Upper lobe of right lung (tissue), 1 donor: ENCODE results near the gene B4GALT7. TPM values are rescaled to one million over a fixed set of nuclear protein-coding genes. Genes with fewer than 3 reads are reported as not detected.

Experiments
- ATAC-seq: fragments of 200-7000 bp; cut with Tn5 transposase; one replicate; pipeline ENCODE4 v1.9.1; 2020; ENCODE audit warnings: mild to moderate bottlenecking, moderate library complexity
- DNase-seq: peaks from one replicate; pipeline ENCODE4 v3.0.0-alpha.2; 2020
- H3K27ac ChIP-seq: fragments of 200-600 bp; one replicate; pipeline ENCODE4 v1.8.0; 2022
- H3K27me3 ChIP-seq: fragments of 200-600 bp; one replicate; pipeline ENCODE4 v1.8.0; 2022; ENCODE audit warnings: mild to moderate bottlenecking
- H3K36me3 ChIP-seq: fragments of 200-600 bp; one replicate; pipeline ENCODE4 v1.8.0; 2022
- H3K4me1 ChIP-seq: fragments of 200-600 bp; one replicate; pipeline ENCODE4 v1.8.0; 2022
- H3K4me3 ChIP-seq: fragments of 200-600 bp; one replicate; pipeline ENCODE4 v1.8.0; 2022; ENCODE audit warnings: mild to moderate bottlenecking
- H3K9me3 ChIP-seq: fragments of 200-600 bp; one replicate; pipeline ENCODE4 v1.8.0; 2022
- CTCF ChIP-seq: fragments of 200-600 bp; IDR thresholded peaks from one replicate; pipeline ENCODE4 v1.8.0; 2022; ENCODE audit warnings: antibody characterized with exemption
- intact Hi-C: fragments of 100-400 bp; cut with DNase I; formaldehyde crosslinking; loops from one replicate; pipeline ENCODE4 v1.11.0; 2022
- total RNA-seq: library from RNA; stranded (reverse); fragmentation: NEBNext Ultra II Directional; extraction: Animal tissue kit (Norgen Biotek cat#: 25700); gene quantifications from one replicate; pipeline ENCODE4 v1.2.1, GENCODE V29; 2021
- donor health status: DM: no; HTN: yes; CAD: no; lungs with severe emphysema.

The B4GALT7 gene
- total RNA-seq, 1 donor from 2014 or later, result 23.2 TPM

GRCh38 chr5:177607115-177607451 lies 7.2 kb downstream of the B4GALT7 start:
- DNase-seq (no peak), ATAC-seq (no peak)
- no peaks in the 10 kb centered on the region for H3K9me3 ChIP-seq
- no peaks in the 10 kb centered on the region for H3K36me3 ChIP-seq
- no peak for TF ChIP-seq CTCF
- no peaks in the 10 kb centered on the region for H3K4me1 ChIP-seq
- H3K27me3 ChIP-seq, result no peaks in the 10 kb centered on the region
- intact Hi-C loops, result no loop called here
- H3K27ac ChIP-seq, result no peak overlapping the region
- no peak overlapping the region for H3K4me3 ChIP-seq

GRCh38 chr5:177607452-177608192 lies 7.7 kb downstream of the B4GALT7 start:
- ATAC-seq (peak; percentile 87), DNase-seq (peak; percentile 85)
- Histone ChIP-seq H3K9me3 (no peaks in the 10 kb centered on the region), H3K27me3 (no peaks in the 10 kb centered on the region), H3K36me3 (no peaks in the 10 kb centered on the region), H3K4me1 (no peaks in the 10 kb centered on the region), H3K27ac (no peak overlapping the region), H3K4me3 (no peak overlapping the region)
- intact Hi-C loops, result no loop called here
- peak; percentile 82 for TF ChIP-seq CTCF

- H3K36me3 ChIP-seq, result no peaks in the 10 kb centered on the region
- intact Hi-C loops, result no loop called here
- no peak for TF ChIP-seq CTCF
- no peak overlapping the region for H3K4me3 ChIP-seq
- H3K9me3 ChIP-seq, result no peaks in the 10 kb centered on the region
- ATAC-seq (no peak), DNase-seq (no peak)
- H3K27me3 ChIP-seq, result no peaks in the 10 kb centered on the region
- no peak overlapping the region for H3K27ac ChIP-seq
- H3K4me1 ChIP-seq, result no peaks in the 10 kb centered on the region
Measured at GRCh38 chr5:177608243-177609075, 8.5 kb downstream of the B4GALT7 start.

GRCh38 chr5:177609076-177610059 lies 9.4 kb downstream of the B4GALT7 start:
- H3K27ac ChIP-seq, result no peak overlapping the region
- no peaks in the 10 kb centered on the region for H3K27me3 ChIP-seq
- DNase-seq, result no peak
- H3K4me1 ChIP-seq, result no peaks in the 10 kb centered on the region
- H3K4me3 ChIP-seq, result no peak overlapping the region
- no peaks in the 10 kb centered on the region for H3K36me3 ChIP-seq
- no peak for TF ChIP-seq CTCF
- no peaks in the 10 kb centered on the region for H3K9me3 ChIP-seq
- peak; percentile 1 for ATAC-seq
- intact Hi-C loops, result no loop called here

GRCh38 chr5:177610131-177610769 lies 10.3 kb downstream of the B4GALT7 start:
- H3K9me3 ChIP-seq, result no peaks in the 10 kb centered on the region
- no peaks in the 10 kb centered on the region for H3K27me3 ChIP-seq
- DNase-seq, result no peak
- H3K4me3 ChIP-seq, result no peak overlapping the region
- no peaks in the 10 kb centered on the region for H3K36me3 ChIP-seq
- intact Hi-C loops, result no loop called here
- H3K4me1 ChIP-seq, result no peaks in the 10 kb centered on the region
- no peak for ATAC-seq
- H3K27ac ChIP-seq, result no peak overlapping the region
- no peak for TF ChIP-seq CTCF
